Stimulated activated CD8-positive, alpha-beta memory T cell treated with anti-CD3 and anti-CD28 coated beads, Interleukin-2, amount 100 ng/mL, for 48 hours (primary cell): ENCODE measurements around the gene DIS3L2.
"Not testable (repeated sequence)": the region's sequence is repeated elsewhere in the genome, so short reads cannot be mapped to it uniquely, and the experiment has no call there.

Experiments
- DNase-seq, 2 donors: peaks; one replicate each; pipeline ENCODE4 v3.0.0-alpha.2; 2020; ENCODE audit warnings: low read depth in 2 of 2

DIS3L2 gene

GRCh38 chr2:232368311-232368731, 406.8 kb downstream of the DIS3L2 start:
- no peak for DNase-seq

- DNase-seq: no peak
Observed at GRCh38 chr2:232369126-232369951, 407.8 kb downstream of the DIS3L2 start.

DNA sequence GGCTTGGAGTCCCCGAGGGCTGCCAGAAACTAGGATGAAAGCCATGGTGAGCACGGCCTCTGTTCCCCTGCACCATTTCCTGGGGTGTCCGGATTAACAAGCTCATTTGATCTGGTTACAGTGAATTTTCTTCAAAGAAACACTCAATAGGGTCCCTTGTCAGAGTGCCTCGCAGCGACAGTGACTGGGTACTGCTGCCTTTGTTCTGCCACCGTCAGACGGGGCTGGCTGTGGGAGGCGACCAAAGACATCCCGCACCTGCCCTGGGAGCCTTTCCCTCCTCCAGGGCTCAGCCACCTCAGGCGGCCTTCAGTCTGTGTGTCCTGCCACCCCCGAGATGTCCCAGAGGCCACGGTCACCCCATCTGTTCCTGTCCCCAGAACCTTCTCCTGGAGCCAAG, 408.5 kb downstream of the DIS3L2 start:
- DNase-seq: not testable (repeated sequence)

GRCh38 chr2:232372231-232373208, 411.0 kb downstream of the DIS3L2 start:
- no peak for DNase-seq

- no peak for DNase-seq
Observed at GRCh38 chr2:232374356-232374755, 412.8 kb downstream of the DIS3L2 start.

GRCh38 chr2:232375164-232375563, 413.7 kb downstream of the DIS3L2 start:
- DNase-seq: no peak

- DNase-seq: no peak
Observed at GRCh38 chr2:232376260-232376659, 414.7 kb downstream of the DIS3L2 start.

DNA sequence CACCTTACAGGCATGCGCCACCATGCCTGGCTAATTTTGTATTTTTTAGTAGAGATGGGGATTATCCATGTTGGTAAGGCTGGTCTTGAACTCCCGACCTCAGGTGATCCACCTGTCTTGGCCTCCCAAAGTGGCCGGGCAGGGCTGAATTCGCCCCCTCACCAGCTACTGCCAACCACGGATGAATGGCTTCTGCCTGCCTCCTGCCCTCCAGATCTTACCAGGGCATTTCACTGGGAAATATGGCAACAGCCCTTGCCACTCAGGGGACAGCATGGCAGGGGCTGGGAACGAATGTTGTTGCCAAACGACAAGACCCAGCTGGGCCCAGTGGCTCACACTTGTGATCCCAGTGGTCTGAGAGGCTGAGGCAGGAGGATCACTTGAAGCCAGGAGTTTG, 415.2 kb downstream of the DIS3L2 start:
- no peak for DNase-seq

DNA sequence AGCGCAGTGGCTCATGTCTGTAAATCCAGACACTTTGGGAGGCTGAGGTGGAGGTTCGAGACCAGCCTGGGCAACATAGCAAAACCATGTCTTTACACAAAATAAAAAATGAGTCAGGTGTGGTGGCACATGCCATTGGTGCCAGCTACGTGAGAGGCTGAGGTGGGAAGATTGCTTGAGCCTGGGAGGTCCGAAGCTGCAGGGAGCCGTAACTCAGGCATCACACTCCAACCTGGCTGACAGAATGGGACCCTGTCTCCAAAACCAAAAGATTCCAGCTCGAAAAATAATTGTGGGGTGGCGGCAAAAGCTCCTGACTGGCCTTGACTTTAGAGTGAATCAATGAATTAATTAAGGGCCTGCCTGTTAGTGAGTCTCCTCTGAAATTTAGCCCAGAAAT, 415.8 kb downstream of the DIS3L2 start:
- no peak for DNase-seq

- DNase-seq: no peak
Observed at GRCh38 chr2:232377841-232378734, 416.6 kb downstream of the DIS3L2 start.

GRCh38 chr2:232378735-232379151, 417.2 kb downstream of the DIS3L2 start, which contains the start of gene ALPP:
ALPP (plus strand) TSS chr2:232378751; CDS start chr2:232378803, 52 bp downstream.
- DNase-seq: not testable (repeated sequence)

DNA sequence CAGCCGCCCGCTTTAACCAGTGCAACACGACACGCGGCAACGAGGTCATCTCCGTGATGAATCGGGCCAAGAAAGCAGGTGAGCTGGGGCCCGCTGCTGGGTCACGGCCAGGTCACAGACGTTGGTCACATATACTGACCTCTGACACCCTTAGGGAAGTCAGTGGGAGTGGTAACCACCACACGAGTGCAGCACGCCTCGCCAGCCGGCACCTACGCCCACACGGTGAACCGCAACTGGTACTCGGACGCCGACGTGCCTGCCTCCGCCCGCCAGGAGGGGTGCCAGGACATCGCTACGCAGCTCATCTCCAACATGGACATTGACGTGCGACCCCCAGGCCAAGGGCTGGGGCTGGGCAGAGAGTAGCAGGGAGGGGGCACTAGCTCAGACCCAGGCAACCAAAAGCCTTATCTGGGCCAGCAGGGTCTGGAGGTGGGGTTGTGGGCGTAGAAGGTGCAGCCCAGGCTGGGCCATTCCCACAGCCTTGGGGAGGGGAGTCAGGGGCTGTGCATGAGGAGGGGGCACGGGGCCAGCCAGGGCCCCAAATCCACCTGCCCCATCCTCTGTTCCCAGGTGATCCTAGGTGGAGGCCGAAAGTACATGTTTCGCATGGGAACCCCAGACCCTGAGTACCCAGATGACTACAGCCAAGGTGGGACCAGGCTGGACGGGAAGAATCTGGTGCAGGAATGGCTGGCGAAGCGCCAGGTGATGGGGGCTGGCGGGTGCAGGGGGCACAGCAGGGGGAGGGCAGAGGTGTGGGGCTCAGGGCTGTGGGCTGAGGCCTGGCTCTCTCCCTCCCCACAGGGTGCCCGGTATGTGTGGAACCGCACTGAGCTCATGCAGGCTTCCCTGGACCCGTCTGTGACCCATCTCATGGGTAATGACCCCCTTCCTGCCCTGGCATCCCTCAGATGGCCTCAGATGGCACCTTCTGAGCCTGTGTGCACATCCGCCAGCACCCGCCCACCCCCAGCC, 418.4 kb downstream of the DIS3L2 start:
- not testable (repeated sequence) for DNase-seq

DNA sequence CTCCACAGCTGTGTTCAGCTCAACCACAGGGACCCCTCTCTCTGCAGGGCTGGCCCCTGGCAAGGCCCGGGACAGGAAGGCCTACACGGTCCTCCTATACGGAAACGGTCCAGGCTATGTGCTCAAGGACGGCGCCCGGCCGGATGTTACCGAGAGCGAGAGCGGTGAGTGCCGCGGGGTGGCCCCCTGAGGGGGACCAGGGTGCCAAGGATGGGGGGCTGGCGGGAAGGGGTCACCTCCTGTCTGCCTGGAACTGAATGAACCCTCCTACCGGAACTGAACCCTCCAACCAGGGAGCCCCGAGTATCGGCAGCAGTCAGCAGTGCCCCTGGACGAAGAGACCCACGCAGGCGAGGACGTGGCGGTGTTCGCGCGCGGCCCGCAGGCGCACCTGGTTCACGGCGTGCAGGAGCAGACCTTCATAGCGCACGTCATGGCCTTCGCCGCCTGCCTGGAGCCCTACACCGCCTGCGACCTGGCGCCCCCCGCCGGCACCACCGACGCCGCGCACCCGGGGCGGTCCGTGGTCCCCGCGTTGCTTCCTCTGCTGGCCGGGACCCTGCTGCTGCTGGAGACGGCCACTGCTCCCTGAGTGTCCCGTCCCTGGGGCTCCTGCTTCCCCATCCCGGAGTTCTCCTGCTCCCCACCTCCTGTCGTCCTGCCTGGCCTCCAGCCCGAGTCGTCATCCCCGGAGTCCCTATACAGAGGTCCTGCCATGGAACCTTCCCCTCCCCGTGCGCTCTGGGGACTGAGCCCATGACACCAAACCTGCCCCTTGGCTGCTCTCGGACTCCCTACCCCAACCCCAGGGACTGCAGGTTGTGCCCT, 419.9 kb downstream of the DIS3L2 start:
- DNase-seq: peak; percentile 15 to 26

GRCh38 chr2:232382331-232383225, 421.1 kb downstream of the DIS3L2 start:
- DNase-seq: no peak

GRCh38 chr2:232384466-232384865, 423.0 kb downstream of the DIS3L2 start:
- no peak for DNase-seq

GRCh38 chr2:232385058-232385457, 423.5 kb downstream of the DIS3L2 start:
- not testable (repeated sequence) for DNase-seq

DNA sequence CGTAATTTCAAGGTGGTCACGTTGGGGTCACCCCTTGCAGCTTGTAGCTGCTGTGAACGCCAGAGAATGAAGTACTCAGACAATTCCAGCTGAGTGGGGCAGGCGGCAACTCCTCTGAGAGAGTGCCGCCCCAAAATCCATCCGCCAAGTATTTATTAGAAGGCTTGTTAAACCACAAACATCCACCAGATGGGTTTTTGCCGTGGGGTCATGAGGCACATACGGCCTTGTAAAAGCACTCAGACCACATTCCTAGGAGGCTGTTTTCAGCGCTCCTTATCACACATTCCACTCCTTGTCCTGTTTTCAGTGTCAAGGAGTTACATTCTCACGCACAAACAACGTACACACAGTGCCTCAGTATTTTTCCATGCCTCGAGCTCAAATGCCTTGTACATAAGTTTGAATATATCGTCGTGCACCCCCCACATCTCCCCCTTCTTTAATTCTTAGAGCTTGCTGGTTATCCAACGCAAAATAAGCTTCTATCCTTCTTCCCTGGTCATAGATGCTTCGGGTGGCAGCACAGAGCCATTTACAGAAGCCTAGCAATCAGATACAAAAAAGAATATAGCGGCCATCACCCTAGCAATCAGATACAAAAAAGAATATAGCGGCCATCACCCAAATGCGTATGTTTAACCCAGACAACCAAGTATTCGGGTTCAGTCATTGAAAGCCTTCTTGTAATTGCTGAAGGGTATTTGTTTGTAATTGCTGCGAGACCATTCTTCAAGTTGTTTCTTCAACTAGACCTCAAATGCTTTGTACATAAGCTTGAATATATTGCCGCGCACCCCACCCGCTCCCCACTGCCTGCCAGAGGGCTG, 424.4 kb downstream of the DIS3L2 start:
- no peak for DNase-seq

DNA sequence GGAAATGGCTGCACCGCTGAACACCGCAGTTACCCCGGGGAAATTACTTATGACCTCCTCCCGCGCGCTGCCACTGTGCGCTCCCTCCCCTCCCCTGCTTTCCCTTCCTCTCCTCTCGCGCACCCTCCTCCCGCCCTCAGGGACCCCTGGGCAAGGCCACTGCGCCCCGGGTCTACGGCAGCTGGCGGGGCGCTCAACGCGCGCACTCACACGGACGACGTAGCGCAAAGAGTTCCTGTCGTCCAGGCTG, 424.9 kb downstream of the DIS3L2 start:
- no peak for DNase-seq
